Measurements from ENCODE around the gene RESP18.

The RESP18 gene

DNA sequence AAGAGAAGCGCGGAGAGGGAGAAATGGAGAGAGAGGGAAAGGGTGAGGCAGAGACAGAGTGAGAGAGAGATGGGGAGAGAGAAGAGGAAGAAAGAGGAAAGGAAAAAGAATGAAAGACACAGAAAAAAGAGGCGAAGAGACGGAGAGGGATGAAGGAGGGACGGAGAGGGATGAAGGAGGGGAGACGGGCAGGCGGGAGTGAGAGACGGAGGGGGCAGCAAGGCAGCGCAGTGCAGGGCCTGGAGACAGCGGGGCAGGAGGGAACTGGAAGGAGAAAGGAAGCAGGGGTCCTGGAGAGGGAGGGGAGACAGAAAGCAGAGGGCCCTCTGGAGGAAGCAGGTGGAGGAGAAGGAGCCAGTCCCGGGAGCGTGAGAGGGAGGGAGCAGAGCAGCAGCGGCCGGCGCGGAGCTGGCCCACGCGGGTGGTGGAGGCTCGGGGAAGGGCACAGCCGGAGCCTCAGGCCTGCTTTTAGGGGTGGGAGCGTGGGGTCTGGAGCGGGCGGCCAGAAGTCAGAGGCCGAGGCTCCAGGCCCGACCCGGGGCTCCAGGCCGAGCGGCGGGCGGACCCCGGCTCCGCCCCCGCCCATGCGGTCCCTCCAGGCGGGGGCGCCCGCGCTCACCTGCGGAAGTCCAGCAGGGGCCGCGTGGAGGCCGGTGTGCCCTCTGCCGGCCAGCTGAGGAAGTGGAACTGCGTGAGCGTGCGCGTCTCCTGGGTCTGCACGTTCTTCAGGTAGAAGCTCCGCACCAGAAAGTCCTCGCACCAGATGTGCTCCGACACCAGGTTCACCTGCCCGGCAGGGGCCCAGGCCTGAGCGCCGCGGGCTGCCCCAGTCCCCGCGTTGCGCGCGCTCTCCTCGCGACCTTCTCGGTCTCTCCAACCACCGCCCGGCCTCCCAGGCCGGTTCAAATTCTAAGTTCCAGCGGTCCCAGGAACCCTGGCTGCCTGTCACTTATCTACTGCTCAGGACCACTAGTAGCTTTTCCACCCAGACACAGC, 37.9 kb downstream of the RESP18 start (continued):
- TF ChIP-seq, protein P1, sequence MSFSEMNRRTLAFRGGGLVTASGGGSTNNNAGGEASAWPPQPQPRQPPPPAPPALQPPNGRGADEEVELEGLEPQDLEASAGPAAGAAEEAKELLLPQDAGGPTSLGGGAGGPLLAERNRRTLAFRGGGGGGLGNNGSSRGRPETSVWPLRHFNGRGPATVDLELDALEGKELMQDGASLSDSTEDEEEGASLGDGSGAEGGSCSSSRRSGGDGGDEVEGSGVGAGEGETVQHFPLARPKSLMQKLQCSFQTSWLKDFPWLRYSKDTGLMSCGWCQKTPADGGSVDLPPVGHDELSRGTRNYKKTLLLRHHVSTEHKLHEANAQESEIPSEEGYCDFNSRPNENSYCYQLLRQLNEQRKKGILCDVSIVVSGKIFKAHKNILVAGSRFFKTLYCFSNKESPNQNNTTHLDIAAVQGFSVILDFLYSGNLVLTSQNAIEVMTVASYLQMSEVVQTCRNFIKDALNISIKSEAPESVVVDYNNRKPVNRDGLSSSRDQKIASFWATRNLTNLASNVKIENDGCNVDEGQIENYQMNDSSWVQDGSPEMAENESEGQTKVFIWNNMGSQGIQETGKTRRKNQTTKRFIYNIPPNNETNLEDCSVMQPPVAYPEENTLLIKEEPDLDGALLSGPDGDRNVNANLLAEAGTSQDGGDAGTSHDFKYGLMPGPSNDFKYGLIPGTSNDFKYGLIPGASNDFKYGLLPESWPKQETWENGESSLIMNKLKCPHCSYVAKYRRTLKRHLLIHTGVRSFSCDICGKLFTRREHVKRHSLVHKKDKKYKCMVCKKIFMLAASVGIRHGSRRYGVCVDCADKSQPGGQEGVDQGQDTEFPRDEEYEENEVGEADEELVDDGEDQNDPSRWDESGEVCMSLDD (tag by site-specific recombination; IDR thresholded peaks at IDR 0.05), result no peak
- TF ChIP-seq, protein P2, sequence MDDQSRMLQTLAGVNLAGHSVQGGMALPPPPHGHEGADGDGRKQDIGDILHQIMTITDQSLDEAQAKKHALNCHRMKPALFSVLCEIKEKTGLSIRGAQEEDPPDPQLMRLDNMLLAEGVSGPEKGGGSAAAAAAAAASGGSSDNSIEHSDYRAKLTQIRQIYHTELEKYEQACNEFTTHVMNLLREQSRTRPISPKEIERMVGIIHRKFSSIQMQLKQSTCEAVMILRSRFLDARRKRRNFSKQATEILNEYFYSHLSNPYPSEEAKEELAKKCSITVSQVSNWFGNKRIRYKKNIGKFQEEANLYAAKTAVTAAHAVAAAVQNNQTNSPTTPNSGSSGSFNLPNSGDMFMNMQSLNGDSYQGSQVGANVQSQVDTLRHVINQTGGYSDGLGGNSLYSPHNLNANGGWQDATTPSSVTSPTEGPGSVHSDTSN (CRISPR knock-in tag; IDR thresholded peaks at IDR 0.05), result peak; percentile 62; the same call in 1 of the 2 replicates
- TF ChIP-seq, protein P3, sequence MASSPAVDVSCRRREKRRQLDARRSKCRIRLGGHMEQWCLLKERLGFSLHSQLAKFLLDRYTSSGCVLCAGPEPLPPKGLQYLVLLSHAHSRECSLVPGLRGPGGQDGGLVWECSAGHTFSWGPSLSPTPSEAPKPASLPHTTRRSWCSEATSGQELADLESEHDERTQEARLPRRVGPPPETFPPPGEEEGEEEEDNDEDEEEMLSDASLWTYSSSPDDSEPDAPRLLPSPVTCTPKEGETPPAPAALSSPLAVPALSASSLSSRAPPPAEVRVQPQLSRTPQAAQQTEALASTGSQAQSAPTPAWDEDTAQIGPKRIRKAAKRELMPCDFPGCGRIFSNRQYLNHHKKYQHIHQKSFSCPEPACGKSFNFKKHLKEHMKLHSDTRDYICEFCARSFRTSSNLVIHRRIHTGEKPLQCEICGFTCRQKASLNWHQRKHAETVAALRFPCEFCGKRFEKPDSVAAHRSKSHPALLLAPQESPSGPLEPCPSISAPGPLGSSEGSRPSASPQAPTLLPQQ (tag by site-specific recombination; IDR thresholded peaks at IDR 0.05), result peak; percentile 71; the same call in 1 of the 2 replicates
- TF ChIP-seq, protein P4, sequence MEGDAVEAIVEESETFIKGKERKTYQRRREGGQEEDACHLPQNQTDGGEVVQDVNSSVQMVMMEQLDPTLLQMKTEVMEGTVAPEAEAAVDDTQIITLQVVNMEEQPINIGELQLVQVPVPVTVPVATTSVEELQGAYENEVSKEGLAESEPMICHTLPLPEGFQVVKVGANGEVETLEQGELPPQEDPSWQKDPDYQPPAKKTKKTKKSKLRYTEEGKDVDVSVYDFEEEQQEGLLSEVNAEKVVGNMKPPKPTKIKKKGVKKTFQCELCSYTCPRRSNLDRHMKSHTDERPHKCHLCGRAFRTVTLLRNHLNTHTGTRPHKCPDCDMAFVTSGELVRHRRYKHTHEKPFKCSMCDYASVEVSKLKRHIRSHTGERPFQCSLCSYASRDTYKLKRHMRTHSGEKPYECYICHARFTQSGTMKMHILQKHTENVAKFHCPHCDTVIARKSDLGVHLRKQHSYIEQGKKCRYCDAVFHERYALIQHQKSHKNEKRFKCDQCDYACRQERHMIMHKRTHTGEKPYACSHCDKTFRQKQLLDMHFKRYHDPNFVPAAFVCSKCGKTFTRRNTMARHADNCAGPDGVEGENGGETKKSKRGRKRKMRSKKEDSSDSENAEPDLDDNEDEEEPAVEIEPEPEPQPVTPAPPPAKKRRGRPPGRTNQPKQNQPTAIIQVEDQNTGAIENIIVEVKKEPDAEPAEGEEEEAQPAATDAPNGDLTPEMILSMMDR (tag by site-specific recombination; IDR thresholded peaks at IDR 0.05), result peak; percentile 88
- TF ChIP-seq, protein P5, sequence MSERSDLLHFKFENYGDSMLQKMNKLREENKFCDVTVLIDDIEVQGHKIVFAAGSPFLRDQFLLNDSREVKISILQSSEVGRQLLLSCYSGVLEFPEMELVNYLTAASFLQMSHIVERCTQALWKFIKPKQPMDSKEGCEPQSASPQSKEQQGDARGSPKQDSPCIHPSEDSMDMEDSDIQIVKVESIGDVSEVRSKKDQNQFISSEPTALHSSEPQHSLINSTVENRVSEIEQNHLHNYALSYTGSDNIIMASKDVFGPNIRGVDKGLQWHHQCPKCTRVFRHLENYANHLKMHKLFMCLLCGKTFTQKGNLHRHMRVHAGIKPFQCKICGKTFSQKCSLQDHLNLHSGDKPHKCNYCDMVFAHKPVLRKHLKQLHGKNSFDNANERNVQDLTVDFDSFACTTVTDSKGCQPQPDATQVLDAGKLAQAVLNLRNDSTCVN (tag by site-specific recombination; optimal IDR thresholded peaks at IDR 0.05), result peak; percentile 76
- TF ChIP-seq EGR2 (tag by site-specific recombination; IDR thresholded peaks at IDR 0.05; ENCODE audit: low read depth) (no peak), ZNF560 (tag by site-specific recombination; IDR thresholded peaks at IDR 0.05; ENCODE audit: borderline replicate concordance) (no peak), ZNF521 (tag by site-specific recombination; IDR thresholded peaks at IDR 0.05) (0 out of 2 replicates have a peak, but pooled peaks have one; percentile 7), ZBTB17 (tag by site-specific recombination; IDR thresholded peaks at IDR 0.05) (peak; percentile 51; the same call in 1 of the 2 replicates), KLF16 (tag by site-specific recombination; IDR thresholded peaks at IDR 0.05) (0 out of 2 replicates have a peak, but pooled peaks have one; percentile 59)
- TF ChIP-seq, protein P6, sequence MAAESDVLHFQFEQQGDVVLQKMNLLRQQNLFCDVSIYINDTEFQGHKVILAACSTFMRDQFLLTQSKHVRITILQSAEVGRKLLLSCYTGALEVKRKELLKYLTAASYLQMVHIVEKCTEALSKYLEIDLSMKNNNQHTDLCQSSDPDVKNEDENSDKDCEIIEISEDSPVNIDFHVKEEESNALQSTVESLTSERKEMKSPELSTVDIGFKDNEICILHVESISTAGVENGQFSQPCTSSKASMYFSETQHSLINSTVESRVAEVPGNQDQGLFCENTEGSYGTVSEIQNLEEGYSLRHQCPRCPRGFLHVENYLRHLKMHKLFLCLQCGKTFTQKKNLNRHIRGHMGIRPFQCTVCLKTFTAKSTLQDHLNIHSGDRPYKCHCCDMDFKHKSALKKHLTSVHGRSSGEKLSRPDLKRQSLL (tag by site-specific recombination; IDR thresholded peaks at IDR 0.05), result peak; percentile 78
- TF ChIP-seq, protein P7, sequence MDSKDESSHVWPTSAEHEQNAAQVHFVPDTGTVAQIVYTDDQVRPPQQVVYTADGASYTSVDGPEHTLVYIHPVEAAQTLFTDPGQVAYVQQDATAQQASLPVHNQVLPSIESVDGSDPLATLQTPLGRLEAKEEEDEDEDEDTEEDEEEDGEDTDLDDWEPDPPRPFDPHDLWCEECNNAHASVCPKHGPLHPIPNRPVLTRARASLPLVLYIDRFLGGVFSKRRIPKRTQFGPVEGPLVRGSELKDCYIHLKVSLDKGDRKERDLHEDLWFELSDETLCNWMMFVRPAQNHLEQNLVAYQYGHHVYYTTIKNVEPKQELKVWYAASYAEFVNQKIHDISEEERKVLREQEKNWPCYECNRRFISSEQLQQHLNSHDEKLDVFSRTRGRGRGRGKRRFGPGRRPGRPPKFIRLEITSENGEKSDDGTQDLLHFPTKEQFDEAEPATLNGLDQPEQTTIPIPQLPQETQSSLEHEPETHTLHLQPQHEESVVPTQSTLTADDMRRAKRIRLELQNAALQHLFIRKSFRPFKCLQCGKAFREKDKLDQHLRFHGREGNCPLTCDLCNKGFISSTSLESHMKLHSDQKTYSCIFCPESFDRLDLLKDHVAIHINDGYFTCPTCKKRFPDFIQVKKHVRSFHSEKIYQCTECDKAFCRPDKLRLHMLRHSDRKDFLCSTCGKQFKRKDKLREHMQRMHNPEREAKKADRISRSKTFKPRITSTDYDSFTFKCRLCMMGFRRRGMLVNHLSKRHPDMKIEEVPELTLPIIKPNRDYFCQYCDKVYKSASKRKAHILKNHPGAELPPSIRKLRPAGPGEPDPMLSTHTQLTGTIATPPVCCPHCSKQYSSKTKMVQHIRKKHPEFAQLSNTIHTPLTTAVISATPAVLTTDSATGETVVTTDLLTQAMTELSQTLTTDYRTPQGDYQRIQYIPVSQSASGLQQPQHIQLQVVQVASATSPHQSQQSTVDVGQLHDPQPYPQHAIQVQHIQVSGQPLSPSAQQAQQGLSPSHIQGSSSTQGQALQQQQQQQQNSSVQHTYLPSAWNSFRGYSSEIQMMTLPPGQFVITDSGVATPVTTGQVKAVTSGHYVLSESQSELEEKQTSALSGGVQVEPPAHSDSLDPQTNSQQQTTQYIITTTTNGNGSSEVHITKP (tag by site-specific recombination; IDR thresholded peaks at IDR 0.05), result 0 out of 2 replicates have a peak, but pooled peaks have one; percentile 36

All from HEK293 (cell line).